CD4-positive, alpha-beta T cell (primary cell): ENCODE data around the gene TFAP2A. TPM values are rescaled to one million over a fixed set of nuclear protein-coding genes. Genes with fewer than 3 reads are reported as not detected.

Experiments
- ATAC-seq: fragments of 200-7000 bp; cut with Tn5 transposase; one replicate; pipeline ENCODE4 v1.10.0; 2022; ENCODE audit warnings: mild to moderate bottlenecking; ENCODE audit not compliant: poor library complexity
- CTCF ChIA-PET: fragments of 350-600 bp; sonication (Branson Sonifier 250); formaldehyde crosslinking; loops from one replicate; lab custom pipeline; 2021; ENCODE audit warnings: antibody characterized with exemption, inconsistent platforms; lab: Charles Lee
- POLR2A ChIA-PET: fragments of 350-600 bp; sonication (Branson Sonifier 250); formaldehyde crosslinking; loops from one replicate; lab custom pipeline; 2021; ENCODE audit warnings: antibody characterized with exemption, inconsistent platforms; lab: Charles Lee
- DNase-seq, 14 experiments: peaks; one replicate each; pipeline ENCODE4 v3.0.0-alpha.2; 2013 to 2020; ENCODE audit warnings: mixed read lengths in 2 of 14
- H3K27ac ChIP-seq, 2 donors: one replicate each; pipeline versions ENCODE4 v1.5.1 to v1.7.0; 2013; ENCODE audit warnings: low read length in 2 of 2, low read depth in 1 of 2, mild to moderate bottlenecking in 1 of 2
- H3K27me3 ChIP-seq, 2 experiments: 1 replicate in 1 of 2; 2 replicates in 1 of 2; pipeline versions ENCODE4 v1.6.1 to v1.7.0; 2013; ENCODE audit warnings: low read length in 2 of 2, control low read depth in 1 of 2, mild to moderate bottlenecking in 1 of 2, moderate library complexity in 1 of 2; ENCODE audit not compliant: insufficient read depth in 2 of 2, control insufficient read depth in 1 of 2
- H3K36me3 ChIP-seq: one replicate; pipeline ENCODE4 v1.6.1; 2013; ENCODE audit warnings: low read length, control low read depth; ENCODE audit not compliant: insufficient read depth
- H3K4me1 ChIP-seq: one replicate; pipeline ENCODE4 v1.6.1; 2013; ENCODE audit warnings: low read length, control low read depth; ENCODE audit not compliant: insufficient read depth
- H3K4me3 ChIP-seq: one replicate; pipeline ENCODE4 v1.5.1; 2013; ENCODE audit warnings: mild to moderate bottlenecking, low read length, moderate library complexity
- H3K9me3 ChIP-seq, 2 experiments: 1 replicate in 1 of 2; 2 replicates in 1 of 2; pipeline versions ENCODE4 v1.6.1 to v1.7.0; 2013; ENCODE audit warnings: low read length in 2 of 2, mild to moderate bottlenecking in 2 of 2, control low read depth in 1 of 2, moderate library complexity in 1 of 2; ENCODE audit not compliant: control insufficient read depth in 1 of 2, insufficient read depth in 1 of 2
- H3K27ac Mint-ChIP-seq: one replicate; pipeline ENCODE4 v1.8.0; 2020; ENCODE audit warnings: mixed read lengths
- H3K27me3 Mint-ChIP-seq: one replicate; pipeline ENCODE4 v1.8.0; 2021; ENCODE audit warnings: mixed read lengths
- H3K36me3 Mint-ChIP-seq: one replicate; pipeline ENCODE4 v1.8.0; 2021; ENCODE audit warnings: low read depth, mixed read lengths
- H3K4me1 Mint-ChIP-seq: one replicate; pipeline ENCODE4 v1.8.0; 2021; ENCODE audit warnings: low read depth, mixed read lengths
- H3K4me3 Mint-ChIP-seq: one replicate; pipeline ENCODE4 v1.8.0; 2020; ENCODE audit warnings: mild to moderate bottlenecking, mixed read lengths
- H3K9me3 Mint-ChIP-seq: one replicate; pipeline ENCODE4 v1.8.0; 2020; ENCODE audit warnings: mixed read lengths
- intact Hi-C, 2 experiments: fragments of 100-400 bp; cut with DNase I in 1 of 2; cut with micrococcal nuclease in 1 of 2; formaldehyde crosslinking; loops; one replicate each; pipeline versions ENCODE4 v1.15.1 to v1.9.0; 2023 to 2025; cut with DNase I, micrococcal nuclease
- total RNA-seq, 174 experiments: library from RNA in 2 of 174; stranded (reverse) in 2 of 174; gene quantifications; one replicate each; pipeline ENCODE4 v1.2.3 and lab custom pipeline; 2021 to 2026
- TF ChIP-seq, protein P1 (sequence below): fragments of 200-600 bp; IDR thresholded peaks from one replicate; pipeline ENCODE4 v1.8.0; 2022; ENCODE audit warnings: antibody characterized with exemption, mild to moderate bottlenecking

Gene TFAP2A
- total RNA-seq, 2 experiments from 2014 or later = 0.16 TPM; not detected in 1

DNA sequence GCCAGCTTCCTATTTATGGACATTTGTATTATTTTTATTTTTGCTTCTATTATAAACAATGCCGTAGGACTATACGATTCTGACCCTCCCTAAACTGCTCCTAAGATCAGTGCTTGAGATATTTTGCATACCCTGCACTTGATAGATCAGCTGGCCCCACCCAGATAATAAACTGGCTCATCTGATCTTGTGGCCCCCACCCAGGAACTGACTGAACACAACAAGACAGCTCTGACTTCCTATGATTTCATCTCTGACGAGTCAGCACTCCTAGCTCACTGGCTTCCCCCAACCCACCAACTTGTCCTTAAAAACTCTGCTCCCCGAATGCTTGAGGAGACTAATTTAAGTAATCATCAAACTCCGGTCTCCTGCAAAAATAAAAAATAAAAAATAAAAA lies 34.9 kb upstream of the TFAP2A start:
- Histone ChIP-seq H3K9me3 (peaks cover 0 to 3% of the 10 kb centered on the region in 2 experiments), H3K36me3 (no peaks in the 10 kb centered on the region), H3K4me3 (no peak overlapping the region), H3K27me3 (peaks cover 3 to 8% of the 10 kb centered on the region in 2 experiments), H3K27ac (no peak overlapping the region), H3K4me1 (no peaks in the 10 kb centered on the region)
- no peak for ATAC-seq
- CTCF ChIA-PET = no interaction called here
- intact Hi-C loops = no loop called here
- DNase-seq = no peak
- POLR2A ChIA-PET = no interaction called here
- peaks cover 22% of the 10 kb centered on the region for H3K27me3 Mint-ChIP-seq
- H3K4me1 Mint-ChIP-seq = no peaks in the 10 kb centered on the region
- H3K4me3 Mint-ChIP-seq = no peak overlapping the region
- TF ChIP-seq, protein P1, sequence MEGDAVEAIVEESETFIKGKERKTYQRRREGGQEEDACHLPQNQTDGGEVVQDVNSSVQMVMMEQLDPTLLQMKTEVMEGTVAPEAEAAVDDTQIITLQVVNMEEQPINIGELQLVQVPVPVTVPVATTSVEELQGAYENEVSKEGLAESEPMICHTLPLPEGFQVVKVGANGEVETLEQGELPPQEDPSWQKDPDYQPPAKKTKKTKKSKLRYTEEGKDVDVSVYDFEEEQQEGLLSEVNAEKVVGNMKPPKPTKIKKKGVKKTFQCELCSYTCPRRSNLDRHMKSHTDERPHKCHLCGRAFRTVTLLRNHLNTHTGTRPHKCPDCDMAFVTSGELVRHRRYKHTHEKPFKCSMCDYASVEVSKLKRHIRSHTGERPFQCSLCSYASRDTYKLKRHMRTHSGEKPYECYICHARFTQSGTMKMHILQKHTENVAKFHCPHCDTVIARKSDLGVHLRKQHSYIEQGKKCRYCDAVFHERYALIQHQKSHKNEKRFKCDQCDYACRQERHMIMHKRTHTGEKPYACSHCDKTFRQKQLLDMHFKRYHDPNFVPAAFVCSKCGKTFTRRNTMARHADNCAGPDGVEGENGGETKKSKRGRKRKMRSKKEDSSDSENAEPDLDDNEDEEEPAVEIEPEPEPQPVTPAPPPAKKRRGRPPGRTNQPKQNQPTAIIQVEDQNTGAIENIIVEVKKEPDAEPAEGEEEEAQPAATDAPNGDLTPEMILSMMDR = no peak
- H3K9me3 Mint-ChIP-seq = no peaks in the 10 kb centered on the region
- no peaks in the 10 kb centered on the region for H3K36me3 Mint-ChIP-seq
- H3K27ac Mint-ChIP-seq = no peak overlapping the region

GRCh38 chr6:10448096-10448495 lies 33.2 kb upstream of the TFAP2A start:
- no peaks in the 10 kb centered on the region for H3K36me3 ChIP-seq
- H3K4me1 ChIP-seq = no peaks in the 10 kb centered on the region
- H3K27ac ChIP-seq = no peak overlapping the region
- Mint-ChIP-seq H3K4me3 (no peak overlapping the region), H3K4me1 (no peaks in the 10 kb centered on the region), H3K27ac (no peak overlapping the region), H3K9me3 (no peaks in the 10 kb centered on the region), H3K36me3 (no peaks in the 10 kb centered on the region), H3K27me3 (peaks cover 34% of the 10 kb centered on the region)
- H3K9me3 ChIP-seq = peaks cover 0 to 3% of the 10 kb centered on the region in 2 experiments
- peaks cover 3 to 8% of the 10 kb centered on the region in 2 experiments for H3K27me3 ChIP-seq
- H3K4me3 ChIP-seq = no peak overlapping the region
- ChIA-PET CTCF (no interaction called here), POLR2A (no interaction called here)
- ATAC-seq = no peak
- intact Hi-C loops = no loop called here
- no peak for DNase-seq
- TF ChIP-seq, protein P1 = no peak

DNA sequence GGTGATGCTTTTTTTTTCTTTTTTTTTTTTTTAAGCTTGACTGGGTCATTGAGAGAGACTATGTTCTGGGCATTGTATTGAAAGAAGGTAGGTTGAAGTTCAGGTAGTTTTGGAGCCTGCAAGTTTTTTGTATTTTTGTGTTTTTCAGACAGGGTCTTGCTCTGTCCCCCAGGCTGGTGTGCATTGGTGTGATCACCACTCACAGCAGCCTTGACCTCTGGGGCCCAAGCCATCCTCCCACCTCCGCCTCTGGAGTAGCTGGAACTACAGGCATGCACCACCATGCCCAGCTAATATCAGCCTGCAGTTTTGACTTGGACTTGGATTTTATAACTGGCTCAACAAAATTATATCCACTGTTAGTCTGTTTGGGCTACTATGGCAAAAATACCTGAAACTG lies 31.7 kb upstream of the TFAP2A start:
- Mint-ChIP-seq H3K4me1 (no peaks in the 10 kb centered on the region), H3K27me3 (peaks cover 33% of the 10 kb centered on the region), H3K4me3 (no peak overlapping the region), H3K27ac (no peak overlapping the region), H3K36me3 (no peaks in the 10 kb centered on the region), H3K9me3 (no peaks in the 10 kb centered on the region)
- Histone ChIP-seq H3K4me1 (no peaks in the 10 kb centered on the region), H3K36me3 (no peaks in the 10 kb centered on the region), H3K9me3 (peaks cover 0 to 3% of the 10 kb centered on the region in 2 experiments), H3K27ac (no peak overlapping the region), H3K27me3 (peaks cover 7 to 11% of the 10 kb centered on the region in 2 experiments), H3K4me3 (no peak overlapping the region)
- TF ChIP-seq, protein P1 = no peak
- ChIA-PET POLR2A (no interaction called here), CTCF (no interaction called here)
- no peak for DNase-seq
- no peak for ATAC-seq
- intact Hi-C loops = no loop called here
